Ovary (tissue), 9 donors: ENCODE data around the gene PHLPP2. TPM values are rescaled to one million over a fixed set of nuclear protein-coding genes. Genes with fewer than 3 reads are reported as not detected.

Source experiments
- DNase-seq, 5 donors: peaks; one replicate each; pipeline ENCODE4 v3.0.0-alpha.2; 2019 to 2020
- H3K27ac ChIP-seq, 2 donors: fragments of 200-600 bp; one replicate each; pipeline versions ENCODE4 v1.5.1 to v1.8.0; 2019 to 2022
- H3K27me3 ChIP-seq: fragments of 200-600 bp; one replicate; pipeline ENCODE4 v1.8.0; 2022
- H3K36me3 ChIP-seq: fragments of 200-600 bp; sonication (generic); one replicate; pipeline ENCODE4 v1.5.1; 2019
- H3K4me1 ChIP-seq: one replicate; pipeline ENCODE4 v1.8.1; 2013; ENCODE audit warnings: mild to moderate bottlenecking, moderate library complexity; ENCODE audit not compliant: insufficient read depth
- H3K4me3 ChIP-seq: fragments of 200-600 bp; sonication (generic); one replicate; pipeline ENCODE4 v1.5.1; 2017
- H3K9me3 ChIP-seq, 2 donors: fragments of 200-600 bp in 1 of 2; sonication (generic) in 1 of 2; one replicate each; pipeline versions ENCODE4 v1.5.1 to v1.8.1; 2013 to 2019; ENCODE audit warnings: mild to moderate bottlenecking in 1 of 2, moderate library complexity in 1 of 2
- CTCF ChIP-seq, 3 donors: fragments of 450-650 bp in 2 of 3; fragments of 200-600 bp in 1 of 3; IDR thresholded peaks; one replicate each; pipeline versions ENCODE4 v1.5.1 to v1.8.0; 2016 to 2022; ENCODE audit warnings: antibody characterized with exemption in 3 of 3, mild to moderate bottlenecking in 1 of 3
- EP300 ChIP-seq: sonication (generic); formaldehyde crosslinking; IDR thresholded peaks from one replicate; pipeline ENCODE4 v1.6.1; 2017; ENCODE audit warnings: antibody characterized with exemption
- POLR2A ChIP-seq: fragments of 450-650 bp; IDR thresholded peaks from one replicate; pipeline ENCODE4 v1.6.1; 2017; ENCODE audit warnings: antibody characterized with exemption, mild to moderate bottlenecking, moderate library complexity
- WGBS, 3 donors: extraction: QIAGEN DNeasy Blood & Tissue Kit in 1 of 3; methylation state at CpG; one replicate each; pipeline versions ENCODE4 v1.1.5 to v1.1.7; 2013 to 2017; 5-methylcytosine and 5-hydroxymethylcytosine counted together
- intact Hi-C, 4 donors: fragments of 100-400 bp; cut with DNase I; formaldehyde crosslinking; loops; one replicate each; pipeline versions ENCODE4 v1.11.0 to v1.15.1; 2022 to 2023
- polyA plus RNA-seq, 2 donors: library from polyadenylated mRNA; stranded (reverse); fragments of 200-250 nt in 1 of 2; fragments of 350-450 nt in 1 of 2; fragmentation: Illumina TruSeq in 1 of 2; extraction: RNeasy Lipid Tissue Mini Kit (QIAGEN cat#74804) in 1 of 2; gene quantifications; one replicate each; pipeline ENCODE4 v1.2.3, GENCODE V29; 2013 to 2014
- total RNA-seq, 7 donors: library from RNA; depleted of rRNA in 2 of 7; stranded (reverse); fragments of >200 nt in 2 of 7; fragmentation: NEBNext Ultra II Directional in 3 of 7; extraction: Animal tissue kit (Norgen Biotek cat#: 25700) in 3 of 7; gene quantifications; one replicate each; pipeline versions ENCODE4 v1.1.0 to v1.2.4, GENCODE V29; 2016 to 2023
- donor health status: DM: no; HTN: no; CAD: no; lungs with moderate emphysema.
- donor health status: DM: no; HTN: no; CAD: no.
- donor health status: Bipolar disorder and iron deficiency.
- donor health status: DM: yes; HTN: yes; CAD: no.
- donor health status: DM: no; HTN: no; CAD: no.
- donor health status: DM: yes; HTN: yes; CAD: no.

Gene PHLPP2
- total and polyA plus RNA-seq, 9 donors: 3.5 to 19.0 (median 11.0) TPM

DNA sequence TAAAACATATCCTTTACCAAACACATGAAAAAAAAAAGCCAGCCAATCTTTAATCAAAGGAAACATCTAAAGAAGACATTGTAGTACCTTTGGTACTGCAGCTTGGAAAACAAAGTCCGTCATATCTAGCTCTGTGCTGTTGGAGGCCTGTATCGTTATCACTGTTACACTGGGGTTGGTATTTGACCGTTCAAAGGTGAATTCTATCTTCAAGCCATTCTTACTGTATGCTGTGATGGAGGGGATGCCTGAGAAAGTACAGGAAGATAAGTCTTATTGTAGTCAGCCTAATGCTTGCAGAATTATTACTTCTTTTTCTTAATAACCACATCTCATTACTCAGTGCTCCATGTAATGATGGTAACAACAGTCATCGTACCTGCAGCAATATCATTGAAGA, 14.4 kb upstream of the PHLPP2 start:
- intact Hi-C loops: no loop called here

DNA sequence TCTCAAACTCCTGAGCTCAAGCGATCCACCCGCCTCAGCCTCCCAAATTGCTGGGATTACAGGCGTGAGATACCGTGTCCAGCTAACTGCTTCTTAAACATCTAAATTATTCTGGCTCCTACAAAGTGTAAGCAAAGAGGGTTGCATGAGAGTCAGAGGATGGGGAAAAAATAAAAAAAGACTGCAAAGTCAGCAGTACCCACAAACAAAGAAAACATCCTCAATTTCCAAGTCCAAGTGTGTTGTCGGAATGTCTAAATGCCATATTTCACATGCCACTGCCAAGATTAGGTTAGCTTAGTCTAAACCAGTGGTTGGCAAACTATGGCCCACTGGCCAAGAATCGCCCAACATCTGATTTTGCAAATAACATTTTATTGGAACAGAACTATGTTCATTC, 13.0 kb upstream of the PHLPP2 start:
- no peak for DNase-seq
- no peak overlapping the region for H3K4me3 ChIP-seq
- no peak overlapping the region for H3K27ac ChIP-seq
- TF ChIP-seq EP300 (no peak), CTCF (IDR thresholded peaks at IDR 0.05) (no peak), POLR2A (no peak)
- H3K9me3 ChIP-seq: no peaks in the 10 kb centered on the region
- 93 to 96% (median 93%) methylated on average over 6 of the region's 6 CpGs for WGBS, 3 donors
- H3K36me3 ChIP-seq: no peaks in the 10 kb centered on the region
- H3K4me1 ChIP-seq: no peaks in the 10 kb centered on the region
- intact Hi-C loops: no loop called here
- no peaks in the 10 kb centered on the region for H3K27me3 ChIP-seq

More for the DNA sequence above, 14.4 kb upstream of the PHLPP2 start:
- H3K27ac ChIP-seq: no peak overlapping the region
- no peaks in the 10 kb centered on the region for H3K36me3 ChIP-seq
- no peaks in the 10 kb centered on the region for H3K9me3 ChIP-seq
- H3K4me1 ChIP-seq: no peaks in the 10 kb centered on the region
- no peaks in the 10 kb centered on the region for H3K27me3 ChIP-seq
- no peak for DNase-seq
- TF ChIP-seq POLR2A (no peak), EP300 (no peak), CTCF (IDR thresholded peaks at IDR 0.05) (no peak)
- 87 to 94% (median 93%) methylated on average over 4 of the region's 4 CpGs for WGBS, 3 donors
- H3K4me3 ChIP-seq: no peak overlapping the region

DNA sequence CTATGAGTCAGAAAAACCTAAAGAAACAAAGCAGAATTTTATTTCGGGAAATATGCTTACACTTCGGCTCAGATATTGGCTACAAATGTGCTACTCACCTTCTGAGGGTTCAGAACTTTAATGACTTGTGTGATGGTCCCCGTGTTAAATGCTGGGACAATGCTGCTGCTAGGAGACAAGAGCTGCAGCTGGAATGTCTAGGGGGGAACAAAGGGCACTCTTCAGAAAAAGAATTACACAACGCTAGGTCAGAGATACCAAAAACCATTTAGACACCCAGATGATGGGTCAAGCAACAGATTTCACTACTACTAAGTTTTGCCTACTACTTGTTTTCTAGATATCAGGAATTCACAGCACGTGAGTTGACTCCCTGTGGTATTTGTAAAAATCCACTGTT, 10.0 kb upstream of the PHLPP2 start:
- DNase-seq: no peak
- Histone ChIP-seq H3K36me3 (no peaks in the 10 kb centered on the region), H3K27me3 (no peaks in the 10 kb centered on the region), H3K4me1 (no peaks in the 10 kb centered on the region), H3K4me3 (no peak overlapping the region), H3K9me3 (no peaks in the 10 kb centered on the region), H3K27ac (no peak overlapping the region)
- intact Hi-C loops: no loop called here
- 78 to 82% (median 80%) methylated on average over 5 of the region's 5 CpGs for WGBS, 3 donors
- TF ChIP-seq CTCF (IDR thresholded peaks at IDR 0.05) (no peak), EP300 (no peak), POLR2A (no peak)

DNA sequence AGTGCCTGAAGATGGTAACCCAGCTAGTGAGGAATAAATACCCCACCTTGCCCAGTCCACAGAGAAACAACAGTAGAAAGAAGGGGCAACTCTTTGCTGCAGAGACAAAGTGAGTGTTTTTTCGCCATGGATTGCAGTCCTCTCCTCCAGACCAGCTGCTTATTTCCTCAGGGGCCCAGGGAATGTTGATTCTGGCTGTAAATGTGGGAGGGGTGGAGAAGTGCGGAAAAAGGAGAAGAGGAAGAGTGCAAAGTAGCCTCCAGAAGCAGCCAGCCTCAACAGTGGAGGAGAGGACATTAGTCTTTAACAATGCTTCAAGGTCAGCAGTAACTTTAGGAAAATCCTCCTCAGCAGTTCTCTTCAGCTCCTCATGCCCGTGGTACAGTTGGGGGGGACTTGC, 8.1 kb upstream of the PHLPP2 start:
- no peak for DNase-seq
- no peaks in the 10 kb centered on the region for H3K4me1 ChIP-seq
- no peaks in the 10 kb centered on the region for H3K27me3 ChIP-seq
- H3K27ac ChIP-seq: no peak overlapping the region
- no peak overlapping the region for H3K4me3 ChIP-seq
- WGBS, 3 donors: 81 to 89% (median 82%) methylated on average over 3 of the region's 3 CpGs
- no peaks in the 10 kb centered on the region for H3K9me3 ChIP-seq
- intact Hi-C loops: no loop called here
- H3K36me3 ChIP-seq: no peaks in the 10 kb centered on the region
- no peak for TF ChIP-seq POLR2A
- no peak for TF ChIP-seq EP300
- TF ChIP-seq CTCF (IDR thresholded peaks at IDR 0.05): no peak
